GM23338 (cell line): Measurements from ENCODE around the gene MT1E. TPM values are rescaled to one million over a fixed set of nuclear protein-coding genes. Genes with fewer than 3 reads are reported as not detected.

Source experiments
- ATAC-seq: fragments of 200-7000 bp; cut with Tn5 transposase; 3 replicates; pipeline ENCODE4 v1.9.1; 2020
- DNase-seq: peaks from one replicate; pipeline ENCODE4 v3.0.0-alpha.2; 2015; ENCODE audit warnings: low spot score
- H2AFZ ChIP-seq: fragments of 200-600 bp; sonication (generic); 2 replicates; pipeline ENCODE4 v1.8.0; 2016; ENCODE audit warnings: antibody characterized with exemption, mild to moderate bottlenecking, moderate library complexity
- H3F3A ChIP-seq: fragments of 200-600 bp; sonication (generic); replicated peaks from 2 replicates; pipeline ENCODE4 v1.8.0; 2017; ENCODE audit warnings: antibody characterized with exemption, mixed run types, low read depth
- H3K27ac ChIP-seq: fragments of 200-600 bp; sonication (generic); 2 replicates; pipeline ENCODE4 v1.6.1; 2016; ENCODE audit warnings: low read depth
- H3K27me3 ChIP-seq: fragments of 200-600 bp; sonication (generic); 2 replicates; pipeline ENCODE4 v1.8.0; 2016; ENCODE audit warnings: mild to moderate bottlenecking, mixed run types, moderate library complexity; ENCODE audit not compliant: insufficient read depth
- H3K36me3 ChIP-seq: fragments of 200-600 bp; sonication (generic); 2 replicates; pipeline ENCODE4 v1.8.0; 2016; ENCODE audit warnings: mild to moderate bottlenecking; ENCODE audit not compliant: insufficient read depth
- H3K4me1 ChIP-seq: fragments of 200-600 bp; sonication (generic); 2 replicates; pipeline ENCODE4 v1.8.0; 2016; ENCODE audit warnings: mild to moderate bottlenecking, moderate library complexity; ENCODE audit not compliant: insufficient read depth
- H3K4me2 ChIP-seq: fragments of 200-600 bp; sonication (generic); 2 replicates; pipeline ENCODE4 v1.7.1; 2017; ENCODE audit warnings: mixed run types
- H3K4me3 ChIP-seq: fragments of 200-600 bp; sonication (generic); 2 replicates; pipeline ENCODE4 v1.6.1; 2016; ENCODE audit warnings: mixed run types
- H3K79me2 ChIP-seq: fragments of 200-600 bp; sonication (generic); replicated peaks from 2 replicates; pipeline ENCODE4 v1.8.0; 2017; ENCODE audit warnings: mild to moderate bottlenecking; ENCODE audit not compliant: insufficient read depth
- H3K9me2 ChIP-seq: fragments of 200-600 bp; sonication (generic); 2 replicates; pipeline ENCODE4 v1.8.0; 2017; ENCODE audit not compliant: insufficient read depth
- H4K20me1 ChIP-seq: fragments of 200-600 bp; sonication (generic); replicated peaks from 2 replicates; pipeline ENCODE4 v1.8.0; 2017; ENCODE audit warnings: mild to moderate bottlenecking; ENCODE audit not compliant: insufficient read depth
- H3K27ac Mint-ChIP-seq: 2 replicates; pipeline ENCODE4 v1.8.0; 2020; ENCODE audit warnings: inconsistent platforms, mild to moderate bottlenecking, moderate library complexity, mixed read lengths
- H3K27me3 Mint-ChIP-seq: 3 replicates; pipeline ENCODE4 v1.8.0; 2022; ENCODE audit warnings: low read depth, mild to moderate bottlenecking, moderate library complexity, mixed read lengths, inconsistent platforms; ENCODE audit not compliant: insufficient read depth, poor library complexity
- H3K36me3 Mint-ChIP-seq: 3 replicates; pipeline ENCODE4 v1.8.0; 2021; ENCODE audit warnings: low read depth, mild to moderate bottlenecking, inconsistent platforms, moderate library complexity, mixed read lengths
- H3K4me1 Mint-ChIP-seq: 3 replicates; pipeline ENCODE4 v1.8.0; 2020; ENCODE audit warnings: mild to moderate bottlenecking, inconsistent platforms, mixed read lengths
- H3K4me3 Mint-ChIP-seq: 3 replicates; pipeline ENCODE4 v1.8.0; 2021; ENCODE audit warnings: moderate library complexity, mild to moderate bottlenecking, inconsistent platforms, mixed read lengths
- H3K9me3 Mint-ChIP-seq: 3 replicates; pipeline ENCODE4 v1.8.0; 2020; ENCODE audit warnings: moderate library complexity, mild to moderate bottlenecking, inconsistent platforms, mixed read lengths
- EZH2 ChIP-seq: fragments of 200-600 bp; sonication (generic); IDR thresholded peaks from one replicate; pipeline ENCODE4 v1.8.0; 2017; ENCODE audit warnings: antibody characterized with exemption, mild to moderate bottlenecking, low read depth; ENCODE audit not compliant: unreplicated experiment
- EZH2phosphoT487 ChIP-seq: fragments of 200-600 bp; sonication (generic); IDR thresholded peaks from one replicate; pipeline ENCODE4 v1.8.1; 2018; ENCODE audit warnings: antibody characterized with exemption; ENCODE audit not compliant: unreplicated experiment
- POLR2AphosphoS5 ChIP-seq: IDR thresholded peaks from 2 replicates; pipeline ENCODE4 v1.6.1; 2016; ENCODE audit warnings: antibody characterized with exemption, low read depth
- ZNF114 ChIP-seq: fragments of 250-450 bp; sonication (Bioruptor Pico); IDR thresholded peaks from 2 replicates; pipeline ENCODE4 v1.5.0; 2020; ENCODE audit warnings: mild to moderate bottlenecking, moderate library complexity
- polyA plus RNA-seq: library from polyadenylated mRNA; unstranded; fragments of >200 nt; fragmentation: Nextera tagmentation; extraction: Ambion mirVana; gene quantifications from 2 replicates; pipeline ENCODE4 v1.2.1, GENCODE V29; 2016
- total RNA-seq: library from RNA; depleted of rRNA; stranded (reverse); fragments of >200 nt; shearing (Covaris generic); gene quantifications from 2 replicates; pipeline ENCODE4 v1.2.3, GENCODE V29; 2014
- TF ChIP-seq, protein P1 (sequence below), 2 experiments: fragments of 200-600 bp in 1 of 2; sonication (generic) in 1 of 2; conservative IDR thresholded peaks; 2 replicates each; pipeline versions ENCODE4 v1.5.1 to v1.6.1; 2016 to 2017; ENCODE audit warnings: antibody characterized with exemption in 2 of 2, low read depth in 2 of 2, mild to moderate bottlenecking in 2 of 2, moderate library complexity in 1 of 2
- TF ChIP-seq, protein P2 (sequence below): fragments of 250-450 bp; sonication (Bioruptor Pico); IDR thresholded peaks from 2 replicates; pipeline ENCODE4 v1.5.0; 2020; ENCODE audit warnings: mild to moderate bottlenecking, moderate library complexity

MT1E gene
- total and polyA plus RNA-seq, 2 experiments from 2014 or later, result 31.0 to 121 TPM

DNA sequence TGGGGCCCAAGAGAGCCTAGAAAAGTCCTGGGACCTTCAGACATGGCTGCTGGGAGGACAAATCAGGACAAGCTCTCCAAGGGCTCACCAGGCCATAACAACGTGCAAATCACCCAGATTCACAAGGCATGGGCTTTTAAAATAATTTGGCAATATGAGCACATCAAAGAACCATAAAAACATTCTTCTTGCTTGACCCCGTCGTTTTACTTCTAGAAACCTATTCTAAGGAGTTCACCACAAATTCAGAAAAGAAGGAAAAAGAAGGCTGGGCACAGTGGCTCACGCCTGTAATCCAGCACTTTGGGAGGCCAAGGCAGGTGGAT is 48.3 kb upstream of the MT1E start:
- H3K4me1 Mint-ChIP-seq, result no peaks in the 10 kb centered on the region; the same call in 2 of the 3 replicates
- H2AFZ ChIP-seq, result peak overlapping the region; percentile 95
- ATAC-seq, result no peak

More for the DNA sequence above, 48.3 kb upstream of the MT1E start:
- Mint-ChIP-seq H3K27me3 (peaks cover 9% of the 10 kb centered on the region), H3K9me3 (peaks cover 4% of the 10 kb centered on the region; the same call in 2 of the 3 replicates), H3K27ac (no peak overlapping the region), H3K4me3 (no peak overlapping the region), H3K36me3 (peaks cover 2% of the 10 kb centered on the region; the same call in 2 of the 3 replicates)
- TF ChIP-seq, protein P1, sequence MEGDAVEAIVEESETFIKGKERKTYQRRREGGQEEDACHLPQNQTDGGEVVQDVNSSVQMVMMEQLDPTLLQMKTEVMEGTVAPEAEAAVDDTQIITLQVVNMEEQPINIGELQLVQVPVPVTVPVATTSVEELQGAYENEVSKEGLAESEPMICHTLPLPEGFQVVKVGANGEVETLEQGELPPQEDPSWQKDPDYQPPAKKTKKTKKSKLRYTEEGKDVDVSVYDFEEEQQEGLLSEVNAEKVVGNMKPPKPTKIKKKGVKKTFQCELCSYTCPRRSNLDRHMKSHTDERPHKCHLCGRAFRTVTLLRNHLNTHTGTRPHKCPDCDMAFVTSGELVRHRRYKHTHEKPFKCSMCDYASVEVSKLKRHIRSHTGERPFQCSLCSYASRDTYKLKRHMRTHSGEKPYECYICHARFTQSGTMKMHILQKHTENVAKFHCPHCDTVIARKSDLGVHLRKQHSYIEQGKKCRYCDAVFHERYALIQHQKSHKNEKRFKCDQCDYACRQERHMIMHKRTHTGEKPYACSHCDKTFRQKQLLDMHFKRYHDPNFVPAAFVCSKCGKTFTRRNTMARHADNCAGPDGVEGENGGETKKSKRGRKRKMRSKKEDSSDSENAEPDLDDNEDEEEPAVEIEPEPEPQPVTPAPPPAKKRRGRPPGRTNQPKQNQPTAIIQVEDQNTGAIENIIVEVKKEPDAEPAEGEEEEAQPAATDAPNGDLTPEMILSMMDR (conservative IDR thresholded peaks at IDR 0.05; ENCODE audit: low read depth in 2 of 2), result no peak
- no peak for TF ChIP-seq ZNF114 (CRISPR knock-in tag)
- TF ChIP-seq EZH2phosphoT487, result no peak
- no peak for TF ChIP-seq EZH2
- no peak for TF ChIP-seq POLR2AphosphoS5
- TF ChIP-seq, protein P2, sequence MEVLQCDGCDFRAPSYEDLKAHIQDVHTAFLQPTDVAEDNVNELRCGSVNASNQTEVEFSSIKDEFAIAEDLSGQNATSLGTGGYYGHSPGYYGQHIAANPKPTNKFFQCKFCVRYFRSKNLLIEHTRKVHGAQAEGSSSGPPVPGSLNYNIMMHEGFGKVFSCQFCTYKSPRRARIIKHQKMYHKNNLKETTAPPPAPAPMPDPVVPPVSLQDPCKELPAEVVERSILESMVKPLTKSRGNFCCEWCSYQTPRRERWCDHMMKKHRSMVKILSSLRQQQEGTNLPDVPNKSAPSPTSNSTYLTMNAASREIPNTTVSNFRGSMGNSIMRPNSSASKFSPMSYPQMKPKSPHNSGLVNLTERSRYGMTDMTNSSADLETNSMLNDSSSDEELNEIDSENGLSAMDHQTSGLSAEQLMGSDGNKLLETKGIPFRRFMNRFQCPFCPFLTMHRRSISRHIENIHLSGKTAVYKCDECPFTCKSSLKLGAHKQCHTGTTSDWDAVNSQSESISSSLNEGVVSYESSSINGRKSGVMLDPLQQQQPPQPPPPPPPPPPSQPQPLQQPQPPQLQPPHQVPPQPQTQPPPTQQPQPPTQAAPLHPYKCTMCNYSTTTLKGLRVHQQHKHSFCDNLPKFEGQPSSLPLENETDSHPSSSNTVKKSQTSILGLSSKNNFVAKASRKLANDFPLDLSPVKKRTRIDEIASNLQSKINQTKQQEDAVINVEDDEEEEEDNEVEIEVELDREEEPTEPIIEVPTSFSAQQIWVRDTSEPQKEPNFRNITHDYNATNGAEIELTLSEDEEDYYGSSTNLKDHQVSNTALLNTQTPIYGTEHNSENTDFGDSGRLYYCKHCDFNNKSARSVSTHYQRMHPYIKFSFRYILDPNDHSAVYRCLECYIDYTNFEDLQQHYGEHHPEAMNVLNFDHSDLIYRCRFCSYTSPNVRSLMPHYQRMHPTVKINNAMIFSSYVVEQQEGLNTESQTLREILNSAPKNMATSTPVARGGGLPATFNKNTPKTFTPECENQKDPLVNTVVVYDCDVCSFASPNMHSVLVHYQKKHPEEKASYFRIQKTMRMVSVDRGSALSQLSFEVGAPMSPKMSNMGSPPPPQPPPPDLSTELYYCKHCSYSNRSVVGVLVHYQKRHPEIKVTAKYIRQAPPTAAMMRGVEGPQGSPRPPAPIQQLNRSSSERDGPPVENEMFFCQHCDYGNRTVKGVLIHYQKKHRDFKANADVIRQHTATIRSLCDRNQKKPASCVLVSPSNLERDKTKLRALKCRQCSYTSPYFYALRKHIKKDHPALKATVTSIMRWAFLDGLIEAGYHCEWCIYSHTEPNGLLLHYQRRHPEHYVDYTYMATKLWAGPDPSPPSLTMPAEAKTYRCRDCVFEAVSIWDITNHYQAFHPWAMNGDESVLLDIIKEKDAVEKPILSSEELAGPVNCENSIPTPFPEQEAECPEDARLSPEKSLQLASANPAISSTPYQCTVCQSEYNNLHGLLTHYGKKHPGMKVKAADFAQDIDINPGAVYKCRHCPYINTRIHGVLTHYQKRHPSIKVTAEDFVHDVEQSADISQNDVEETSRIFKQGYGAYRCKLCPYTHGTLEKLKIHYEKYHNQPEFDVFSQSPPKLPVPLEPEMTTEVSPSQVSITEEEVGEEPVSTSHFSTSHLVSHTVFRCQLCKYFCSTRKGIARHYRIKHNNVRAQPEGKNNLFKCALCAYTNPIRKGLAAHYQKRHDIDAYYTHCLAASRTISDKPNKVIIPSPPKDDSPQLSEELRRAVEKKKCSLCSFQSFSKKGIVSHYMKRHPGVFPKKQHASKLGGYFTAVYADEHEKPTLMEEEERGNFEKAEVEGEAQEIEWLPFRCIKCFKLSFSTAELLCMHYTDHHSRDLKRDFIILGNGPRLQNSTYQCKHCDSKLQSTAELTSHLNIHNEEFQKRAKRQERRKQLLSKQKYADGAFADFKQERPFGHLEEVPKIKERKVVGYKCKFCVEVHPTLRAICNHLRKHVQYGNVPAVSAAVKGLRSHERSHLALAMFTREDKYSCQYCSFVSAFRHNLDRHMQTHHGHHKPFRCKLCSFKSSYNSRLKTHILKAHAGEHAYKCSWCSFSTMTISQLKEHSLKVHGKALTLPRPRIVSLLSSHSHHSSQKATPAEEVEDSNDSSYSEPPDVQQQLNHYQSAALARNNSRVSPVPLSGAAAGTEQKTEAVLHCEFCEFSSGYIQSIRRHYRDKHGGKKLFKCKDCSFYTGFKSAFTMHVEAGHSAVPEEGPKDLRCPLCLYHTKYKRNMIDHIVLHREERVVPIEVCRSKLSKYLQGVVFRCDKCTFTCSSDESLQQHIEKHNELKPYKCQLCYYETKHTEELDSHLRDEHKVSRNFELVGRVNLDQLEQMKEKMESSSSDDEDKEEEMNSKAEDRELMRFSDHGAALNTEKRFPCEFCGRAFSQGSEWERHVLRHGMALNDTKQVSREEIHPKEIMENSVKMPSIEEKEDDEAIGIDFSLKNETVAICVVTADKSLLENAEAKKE (CRISPR knock-in tag), result peak; percentile 66; the same call in 1 of the 2 replicates
- H3K79me2 ChIP-seq, result no peaks in the 10 kb centered on the region
- H3K27me3 ChIP-seq, result no peaks in the 10 kb centered on the region
- H3K4me2 ChIP-seq, result no peak overlapping the region
- no peaks in the 10 kb centered on the region for H4K20me1 ChIP-seq
- no peaks in the 10 kb centered on the region for H3K9me2 ChIP-seq
- no peaks in the 10 kb centered on the region for H3K36me3 ChIP-seq
- no peak overlapping the region for H3K27ac ChIP-seq
- no peaks in the 10 kb centered on the region for H3F3A ChIP-seq
- H3K4me1 ChIP-seq, result no peaks in the 10 kb centered on the region
- H3K4me3 ChIP-seq, result no peak overlapping the region
- DNase-seq, result no peak
